GM19452 (cell line): ENCODE data around the gene SPAG9.
A peak's percentile ranks its signal among the peaks of the same experiment; 100 is the strongest.

ENCODE experiments used
- ATAC-seq: cut with Tn5 transposase; IDR thresholded peaks from one replicate; pipeline ENCODE4 v1.9.1; 2021; ENCODE audit not compliant: unreplicated experiment

Gene SPAG9

DNA sequence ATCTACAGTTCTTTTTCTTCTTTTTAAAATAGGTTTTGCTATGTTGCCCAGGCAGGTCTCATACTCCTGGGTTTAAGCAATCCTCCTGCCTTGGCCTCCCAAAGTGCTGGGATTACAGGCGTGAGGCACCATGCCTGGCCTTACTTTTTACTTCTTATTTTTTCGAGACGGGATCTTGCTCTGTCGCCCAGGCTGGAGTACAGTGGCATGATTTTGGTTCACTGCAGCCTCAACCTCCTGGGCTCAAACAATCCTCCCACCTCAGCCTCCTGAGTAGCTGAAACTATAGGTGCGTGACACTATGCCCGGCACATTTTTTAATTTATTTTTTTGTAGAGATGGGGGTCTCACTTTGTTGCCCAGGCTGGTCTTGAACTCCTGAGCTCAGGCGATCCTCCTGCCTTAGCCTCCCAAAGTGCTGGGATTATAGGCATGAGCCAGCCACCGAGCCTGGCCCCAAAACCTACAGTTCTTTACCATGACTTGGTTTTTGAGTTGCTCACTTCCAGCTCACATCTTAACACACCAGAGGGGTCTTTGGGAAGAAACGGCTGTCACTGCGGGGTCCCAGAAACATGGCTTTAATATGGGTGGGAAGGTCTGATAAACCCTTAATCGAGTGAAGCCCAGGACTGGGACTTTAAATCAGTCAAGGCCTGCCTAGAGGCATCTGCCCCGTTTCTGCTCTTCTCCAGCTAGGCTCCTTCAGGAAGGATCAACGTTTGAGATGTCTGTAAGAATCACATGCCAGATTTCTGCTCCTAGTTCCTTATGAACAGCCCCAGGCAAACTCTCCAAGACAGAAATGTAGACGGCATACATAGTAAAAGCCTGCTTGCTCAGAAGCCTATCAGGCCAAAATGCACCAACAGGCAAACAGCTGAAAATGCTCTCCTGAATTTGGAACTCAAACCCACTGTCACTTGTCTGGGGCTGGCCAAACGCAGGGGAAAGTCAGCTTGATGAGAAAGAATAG is 162.8 kb downstream of the SPAG9 start:
- ATAC-seq: no peak

DNA sequence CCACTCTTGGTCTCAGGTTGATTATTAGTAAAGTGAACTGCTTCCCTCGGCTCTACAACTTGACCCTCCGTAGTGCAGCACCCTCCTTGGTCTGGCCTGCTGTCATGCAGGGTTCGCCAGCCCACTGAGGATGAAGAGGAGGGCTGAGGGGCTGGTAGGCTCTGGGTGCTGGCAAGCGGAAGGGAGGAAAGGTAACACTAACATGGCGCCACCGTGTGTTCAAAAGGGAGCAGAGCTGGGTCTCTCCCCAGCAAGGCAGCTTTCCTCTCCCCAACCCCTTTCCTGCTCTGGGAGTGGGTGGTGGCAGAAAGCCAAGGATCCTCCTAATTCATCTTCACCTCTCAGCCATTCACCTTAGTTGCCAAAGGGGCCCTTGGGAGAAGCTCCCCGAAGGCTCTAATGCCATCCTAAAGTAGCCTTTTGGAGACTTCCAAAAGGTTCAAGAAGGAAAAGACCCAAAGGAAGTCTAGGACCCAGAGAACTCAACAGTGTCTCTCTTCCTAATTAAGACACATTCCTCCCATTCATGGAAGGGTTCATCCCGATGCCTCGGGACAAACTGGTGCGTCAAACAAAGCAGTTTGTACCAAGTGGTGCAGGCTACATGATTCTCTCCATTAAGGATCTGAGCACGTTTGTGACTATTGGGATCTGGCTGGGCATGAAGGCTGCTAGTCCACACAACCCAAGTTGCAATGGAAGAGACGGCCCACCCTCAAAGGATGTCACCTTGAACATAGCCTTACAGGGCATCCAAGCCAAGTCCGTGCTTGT is 163.7 kb downstream of the SPAG9 start:
- ATAC-seq: no peak

DNA sequence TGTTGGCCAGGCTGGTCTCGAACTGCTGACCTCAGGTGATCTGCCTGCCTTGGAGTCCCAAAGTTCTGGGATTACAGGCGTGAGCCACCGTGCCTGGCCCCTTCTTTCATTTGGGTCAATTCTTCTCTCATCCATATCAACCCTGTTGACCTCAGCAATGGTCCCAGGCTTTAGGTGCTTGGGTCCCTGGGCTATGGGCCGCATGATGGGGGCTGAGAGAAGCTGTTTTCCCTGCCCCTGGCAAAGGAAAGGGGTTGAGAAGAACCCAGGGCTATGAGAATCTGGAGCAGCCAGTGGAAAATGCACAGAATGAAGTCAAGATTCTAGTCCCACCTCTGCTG is 164.3 kb downstream of the SPAG9 start:
- ATAC-seq: no peak

DNA sequence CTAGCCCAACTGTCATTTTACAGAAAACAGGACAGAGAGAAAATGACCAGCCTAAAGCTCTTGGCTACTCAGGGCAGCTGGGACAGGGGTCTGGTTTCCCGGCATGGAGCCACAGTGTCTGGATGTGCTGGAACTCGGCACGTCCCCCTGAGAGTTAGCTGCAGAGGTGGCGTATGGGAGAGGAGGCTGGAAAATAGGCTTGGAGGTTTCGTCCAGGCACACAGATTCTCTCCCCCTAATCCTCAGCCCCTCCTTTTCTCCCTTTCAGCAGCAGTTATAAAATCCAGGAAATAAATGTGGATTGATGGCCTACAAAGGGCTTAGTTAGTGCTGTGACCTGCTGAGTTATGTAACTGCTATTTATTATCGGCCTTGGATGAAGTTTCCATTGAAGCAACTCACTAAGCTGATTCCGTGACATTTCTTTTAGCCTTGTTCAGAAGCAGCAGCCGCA is 165.0 kb downstream of the SPAG9 start:
- no peak for ATAC-seq

DNA sequence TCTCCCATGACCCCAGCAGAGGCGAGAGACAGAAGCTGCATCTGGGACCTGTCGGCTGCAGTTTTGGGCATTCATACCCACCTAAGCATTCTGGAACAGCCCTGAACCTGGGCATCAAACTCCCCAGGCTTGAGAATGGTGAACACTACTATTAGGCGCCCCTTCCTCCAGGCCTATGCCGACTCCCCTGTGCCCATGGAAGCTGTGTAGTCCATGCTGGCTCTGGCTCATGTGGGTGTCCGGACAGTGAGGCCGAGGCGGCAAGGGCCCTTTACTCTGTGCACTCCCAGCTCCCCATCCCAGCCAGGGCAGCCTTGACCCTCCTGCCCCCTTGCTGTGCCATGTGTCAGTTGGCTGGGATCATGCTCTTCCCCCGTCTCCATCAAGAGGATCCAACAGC is 165.5 kb downstream of the SPAG9 start:
- no peak for ATAC-seq

DNA sequence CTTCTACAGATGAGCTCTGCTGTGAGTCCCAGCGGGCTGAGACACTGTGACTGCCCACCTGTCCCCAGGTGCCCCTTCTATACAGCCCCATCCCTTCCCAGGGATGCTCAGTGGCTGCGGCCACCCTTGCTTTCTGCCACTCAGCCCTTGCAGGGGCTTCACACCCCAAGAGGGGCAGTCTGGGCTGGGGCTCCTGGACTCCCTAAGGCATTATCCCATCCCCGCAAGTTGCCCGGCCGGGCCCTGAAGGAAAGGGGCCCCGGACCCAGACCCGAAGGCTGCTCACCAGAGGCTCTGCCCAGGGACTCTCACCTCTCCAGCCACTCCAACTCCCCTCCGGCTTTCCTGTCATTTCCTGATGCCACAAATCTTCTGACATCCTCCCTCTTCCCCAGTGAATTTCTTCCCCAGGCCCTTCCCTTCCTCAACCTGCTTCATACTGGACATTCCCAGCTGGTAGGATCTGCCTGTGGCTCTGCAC is 166.0 kb downstream of the SPAG9 start:
- ATAC-seq: no peak

DNA sequence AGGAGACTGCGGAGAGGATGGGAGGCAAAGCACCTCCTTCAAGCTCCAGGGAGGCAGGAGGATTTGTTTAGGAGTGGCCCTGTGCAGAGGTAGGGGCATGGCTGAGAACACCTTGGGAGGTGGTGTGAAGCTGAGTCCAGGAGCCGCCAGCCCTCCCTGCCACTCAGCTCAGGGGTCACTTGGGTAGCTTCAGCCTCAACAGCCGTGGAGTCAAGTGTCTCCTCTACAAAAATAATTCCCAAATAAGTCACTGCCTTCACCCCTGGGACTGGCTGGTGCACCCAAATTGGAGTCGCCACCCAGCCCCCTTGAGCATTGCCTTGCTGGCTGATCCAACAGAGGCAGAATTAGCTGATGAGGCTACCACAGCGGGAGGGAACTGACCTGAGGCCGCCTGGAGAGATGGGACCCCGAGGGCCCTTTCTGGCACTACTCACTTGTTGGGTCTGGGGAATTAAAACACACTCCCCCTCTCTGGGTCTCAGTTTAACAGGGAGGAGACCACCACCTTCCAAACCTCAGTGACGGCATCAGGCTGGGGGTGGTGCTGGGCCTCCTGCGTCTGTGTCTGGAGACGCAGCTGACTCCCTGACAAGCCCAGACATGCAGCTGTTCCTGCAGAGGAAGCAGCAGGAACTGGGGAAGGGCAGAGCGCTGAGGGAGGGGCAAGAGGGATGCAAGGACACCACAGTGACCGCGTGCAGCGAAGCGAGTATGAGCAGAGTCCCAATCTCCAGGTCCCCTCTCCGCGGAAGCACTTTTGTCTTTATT is 166.7 kb downstream of the SPAG9 start:
- ATAC-seq: no peak

DNA sequence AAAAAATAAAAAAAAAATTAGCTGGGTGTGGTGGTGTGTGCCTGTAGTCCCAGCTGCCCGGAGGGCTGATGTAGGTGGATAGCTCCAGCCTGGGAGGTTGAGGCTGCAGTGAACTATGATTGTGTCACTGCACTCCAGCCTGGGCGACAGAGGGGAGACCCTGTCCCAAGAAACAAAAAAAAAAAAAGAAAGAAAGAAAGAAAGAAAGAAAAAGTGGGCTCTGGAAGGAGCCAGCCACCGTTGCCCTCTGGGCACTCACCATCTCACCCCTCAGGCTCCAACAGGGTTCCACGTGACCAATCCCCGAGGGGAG is 167.2 kb downstream of the SPAG9 start:
- no peak for ATAC-seq

DNA sequence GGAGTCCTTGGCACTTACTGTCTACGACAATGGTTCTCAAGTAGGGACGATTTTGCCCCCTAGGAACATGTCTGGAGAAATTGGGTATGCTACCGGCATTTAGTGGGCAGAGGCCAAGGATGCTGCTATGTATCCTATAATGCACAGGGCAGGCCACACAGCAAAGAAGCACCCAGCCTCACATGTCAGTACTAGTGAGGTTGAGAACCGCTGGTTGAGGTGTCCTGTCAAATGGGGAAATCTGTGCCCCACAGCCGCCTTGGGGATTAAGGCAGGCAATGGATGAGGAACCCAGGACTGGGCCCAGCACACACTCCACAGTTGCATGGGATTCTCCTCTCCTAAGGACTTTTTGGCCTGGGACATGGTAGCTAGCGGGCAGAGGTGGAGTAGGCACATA is 167.8 kb downstream of the SPAG9 start:
- no peak for ATAC-seq

DNA sequence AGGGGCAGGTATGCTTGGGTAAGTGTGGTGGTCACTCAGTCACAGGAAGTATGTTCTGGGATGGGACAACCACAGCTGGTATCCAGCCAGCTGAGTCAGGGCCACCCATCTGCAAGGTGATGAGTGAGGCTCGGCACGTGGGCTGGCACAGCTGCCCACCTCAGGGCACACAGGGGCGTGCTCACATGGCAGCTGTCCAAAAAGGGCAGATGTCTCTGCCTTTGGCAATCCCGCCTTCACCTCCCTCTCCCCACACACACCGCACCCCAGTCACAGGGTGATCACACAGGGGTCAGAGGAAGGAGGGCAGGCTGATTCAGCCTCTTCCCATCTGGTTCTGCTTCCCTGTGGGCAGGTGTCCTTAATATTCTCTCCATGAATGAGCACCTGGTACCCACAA is 168.7 kb downstream of the SPAG9 start:
- ATAC-seq: no peak

DNA sequence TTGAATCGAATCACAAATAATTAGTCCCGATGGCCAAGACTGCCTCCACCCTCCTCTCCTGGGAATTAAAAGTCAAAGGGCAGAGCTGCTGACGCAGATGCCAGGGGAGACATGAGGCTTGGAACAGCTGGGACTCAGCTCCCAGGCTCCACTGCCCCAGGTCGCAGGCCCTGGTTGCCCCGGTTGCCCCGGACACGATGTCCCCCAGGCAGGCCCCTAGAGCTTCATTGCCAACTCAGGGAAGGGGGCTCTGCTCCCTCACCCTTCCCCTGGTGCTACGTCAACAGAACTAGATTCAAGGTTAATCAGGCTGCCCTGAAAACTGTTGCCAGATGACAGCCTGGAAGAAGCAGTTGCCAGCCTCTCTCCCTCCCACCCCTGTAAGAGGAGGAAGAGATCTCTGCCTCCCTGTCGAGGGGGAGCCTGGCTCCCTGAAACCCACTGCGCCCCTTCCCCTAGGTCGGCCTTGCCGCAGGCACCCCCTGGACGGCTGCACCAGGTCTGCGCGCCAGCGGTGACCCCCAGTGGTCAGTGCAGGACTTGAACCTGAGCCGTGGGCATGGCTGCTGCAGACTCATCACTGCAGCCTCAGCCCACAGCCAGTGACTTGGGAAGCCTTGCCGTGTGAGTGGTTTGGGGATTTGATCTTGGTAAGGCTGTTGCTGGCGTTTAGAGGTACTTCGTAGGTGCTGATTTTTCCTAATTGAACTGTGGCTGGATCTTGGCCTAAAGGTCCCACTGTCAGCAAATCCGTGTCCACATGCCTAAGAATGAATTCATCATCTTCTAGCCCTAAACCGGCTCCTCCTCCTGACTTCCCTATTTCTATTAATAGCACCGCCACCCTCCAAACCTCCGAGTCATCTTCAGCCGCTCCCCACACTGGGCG is 170.4 kb downstream of the SPAG9 start:
- peak; percentile 50 for ATAC-seq

DNA sequence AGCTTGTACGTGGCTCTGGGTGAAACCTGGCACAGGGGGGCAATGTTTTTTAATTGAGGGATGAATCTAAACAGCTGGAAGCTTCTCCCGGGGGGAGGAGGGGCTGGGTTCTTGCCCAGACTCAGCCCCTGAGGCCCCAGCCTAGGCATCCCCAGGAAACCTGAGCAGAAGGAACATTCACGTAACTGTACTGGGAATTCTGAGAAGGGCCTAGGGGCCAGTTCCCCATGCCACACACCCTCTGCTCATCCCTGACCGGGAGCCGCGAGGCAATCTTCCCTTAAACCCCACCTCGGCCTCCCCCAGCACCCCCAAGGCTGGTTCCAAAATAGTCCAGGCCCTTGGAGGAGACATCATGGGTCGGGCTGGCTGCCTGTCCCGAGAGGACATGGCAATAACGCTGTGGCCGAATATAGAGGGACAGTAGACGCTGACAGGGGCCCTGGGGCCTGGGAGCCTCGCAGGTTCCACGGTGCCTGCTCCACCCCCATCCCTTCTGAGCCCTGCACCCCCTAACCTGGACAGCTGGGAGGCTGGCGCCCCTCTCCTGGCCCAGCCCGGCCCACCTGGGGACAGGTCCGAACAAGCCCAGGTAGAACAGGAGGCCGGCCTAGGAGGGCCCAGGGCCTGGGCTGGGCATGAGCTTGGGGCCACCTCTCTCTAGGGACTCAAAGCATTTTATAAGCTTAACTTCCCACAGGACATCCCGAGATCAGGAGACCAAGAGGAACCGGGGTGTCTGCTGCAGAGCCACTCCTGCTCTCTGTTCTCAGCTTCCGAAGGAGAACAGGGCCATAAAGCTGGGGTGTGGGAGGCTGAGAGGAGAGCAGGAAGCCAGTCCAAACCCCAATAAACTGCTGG is 171.3 kb downstream of the SPAG9 start:
- ATAC-seq: no peak

DNA sequence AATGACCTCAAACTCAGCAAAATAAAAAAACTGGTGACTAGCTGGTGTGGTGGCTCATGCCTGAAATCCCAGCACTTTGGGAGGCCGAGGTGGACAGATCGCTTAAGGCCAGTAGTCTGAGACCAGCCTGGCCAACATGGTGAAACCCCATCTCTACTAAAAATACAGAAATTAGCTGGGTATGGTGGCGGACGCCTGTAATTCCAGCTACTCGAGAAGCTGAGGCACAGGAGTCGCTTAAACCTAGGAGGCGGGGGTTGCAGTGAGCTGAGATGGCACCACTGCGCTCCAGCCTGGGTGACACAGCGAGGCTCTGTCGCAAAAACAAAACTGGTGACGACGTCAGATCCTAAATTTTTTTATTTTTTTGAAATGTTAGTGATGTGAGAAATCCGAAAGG is 172.0 kb downstream of the SPAG9 start:
- no peak for ATAC-seq

DNA sequence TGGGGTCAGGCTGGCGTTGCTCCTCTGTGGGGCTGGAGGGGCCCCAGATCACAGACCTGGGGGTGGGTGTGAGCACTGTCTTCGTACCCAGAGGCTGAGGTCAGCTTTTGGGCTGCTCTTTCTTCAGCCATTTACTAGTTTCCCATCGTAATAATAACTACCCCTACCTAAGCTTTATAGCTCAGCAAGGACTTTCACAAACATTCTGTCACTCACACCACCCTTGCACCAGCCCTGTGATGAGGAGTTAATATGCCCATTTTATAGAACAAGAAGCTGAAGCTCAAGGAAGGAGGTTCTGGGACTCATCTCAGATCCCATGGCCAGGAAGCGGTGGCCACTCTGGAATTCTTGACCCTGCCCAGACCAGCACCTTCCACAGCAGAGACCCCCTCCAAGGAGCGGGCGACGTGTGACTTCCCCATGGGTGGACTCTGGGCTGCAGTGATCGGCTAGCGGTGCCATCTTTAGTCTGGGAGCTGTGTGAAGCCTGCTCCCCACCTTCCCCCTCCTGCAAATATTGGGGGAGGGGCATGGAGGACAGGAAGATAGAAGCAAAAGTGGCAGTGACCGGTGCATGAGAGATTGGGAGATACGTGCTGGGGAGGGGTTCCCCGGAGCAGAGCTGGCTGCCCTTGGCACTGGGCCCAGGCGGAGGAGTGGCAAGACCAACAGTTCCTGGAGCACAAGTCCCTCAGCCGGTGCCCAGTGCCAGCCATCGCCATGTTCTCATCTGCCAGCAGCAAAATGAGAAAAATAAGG is 172.7 kb downstream of the SPAG9 start:
- ATAC-seq: no peak

DNA sequence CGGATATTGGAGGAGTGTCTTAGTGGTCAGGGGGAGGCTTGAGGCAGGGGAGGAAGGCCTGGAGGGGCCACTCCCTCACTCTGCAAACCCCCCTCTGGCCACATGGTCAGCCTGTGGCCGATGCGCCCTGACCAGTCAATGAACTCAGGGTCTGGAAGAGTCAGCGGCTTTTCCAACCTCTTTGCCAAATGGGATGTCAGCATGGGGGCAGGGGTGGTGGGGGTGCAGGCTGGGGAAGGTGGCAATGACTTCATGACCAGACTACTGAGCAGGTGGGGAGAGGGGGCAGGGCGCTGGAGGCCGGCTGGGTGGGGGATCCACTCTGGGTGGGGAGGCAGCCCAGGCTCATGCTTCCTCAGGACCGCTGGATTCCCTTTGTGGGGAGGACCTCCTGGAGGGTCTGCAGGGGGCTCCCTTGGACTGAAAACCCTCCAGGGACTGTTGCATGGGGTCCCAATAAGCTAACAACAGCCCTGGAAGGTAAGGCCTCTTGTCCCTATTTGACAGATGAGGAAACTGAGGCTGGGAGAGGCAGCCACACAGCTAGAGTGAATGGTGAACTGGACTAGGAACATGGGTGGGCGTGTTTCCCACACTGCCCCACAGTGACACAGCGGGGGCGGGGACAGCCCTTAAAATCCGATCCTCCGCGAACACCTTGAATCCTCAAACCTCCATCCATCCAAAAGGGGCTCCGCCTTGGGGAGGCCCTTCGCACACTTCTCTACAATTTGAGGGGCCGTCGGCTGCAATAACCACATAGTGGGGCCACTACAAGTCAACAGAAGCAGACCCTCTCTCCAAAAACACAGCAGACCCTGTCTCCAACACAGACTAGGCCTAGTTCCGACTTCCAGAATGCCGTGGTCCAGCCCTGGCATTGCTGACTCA is 173.5 kb downstream of the SPAG9 start:
- no peak for ATAC-seq

DNA sequence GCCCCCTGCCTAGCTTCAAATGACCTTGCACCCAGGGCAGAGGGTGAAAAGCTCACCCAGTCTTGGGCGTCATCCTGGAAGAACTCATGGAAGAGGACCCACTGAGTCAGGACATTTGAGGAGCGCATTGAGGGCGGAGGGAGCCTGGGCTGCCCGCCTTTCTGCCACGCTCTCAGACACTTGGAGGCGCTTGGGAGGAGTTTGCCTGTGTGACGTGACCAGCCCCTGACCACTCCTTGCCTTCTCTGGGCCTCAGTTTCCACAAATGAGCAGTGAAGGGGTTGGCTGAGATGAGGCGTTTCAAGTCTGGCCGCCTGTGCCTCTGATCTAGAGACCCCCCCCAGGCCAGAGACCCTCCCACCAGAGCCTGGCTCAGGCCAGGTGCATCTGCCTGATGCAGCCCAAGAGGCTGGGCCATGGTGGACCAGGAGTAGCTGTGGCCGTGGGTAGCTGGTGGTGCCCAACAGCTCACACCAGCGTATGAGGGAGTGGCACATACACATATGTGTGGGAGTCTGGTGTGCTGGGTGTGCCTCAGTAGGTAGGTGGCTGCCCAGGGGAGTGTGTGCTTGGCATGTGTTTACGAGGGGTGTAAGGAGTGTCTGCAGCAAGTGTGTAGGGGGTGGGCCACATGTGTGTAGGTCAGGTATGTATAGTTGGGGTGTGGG is 174.3 kb downstream of the SPAG9 start:
- ATAC-seq: no peak

DNA sequence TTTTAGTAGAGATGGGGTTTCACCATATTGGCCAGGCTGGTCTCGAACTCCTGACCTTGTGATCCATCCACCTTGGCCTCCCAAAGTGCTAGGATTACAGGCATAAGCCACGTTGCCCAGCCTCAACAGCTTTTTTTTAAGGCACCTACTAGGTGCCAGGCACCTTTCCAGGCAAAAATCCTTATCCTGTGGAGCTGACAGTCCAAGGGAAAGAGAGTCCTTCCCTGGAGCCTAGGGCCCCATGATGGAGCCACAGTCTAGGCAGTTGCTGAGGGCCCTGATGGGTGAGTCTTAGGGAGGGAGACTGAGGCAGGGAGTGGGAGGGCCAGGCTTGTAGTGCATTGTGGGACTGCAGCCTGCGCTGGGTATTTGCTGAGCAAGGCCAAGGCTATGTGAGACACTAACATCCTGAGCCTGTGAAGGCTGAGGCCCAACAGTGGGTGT is 174.9 kb downstream of the SPAG9 start:
- ATAC-seq: no peak
